Measurements from ENCODE around the gene IFIT1B. TPM values are rescaled to one million over a fixed set of nuclear protein-coding genes. Genes with fewer than 3 reads are reported as not detected.
A peak's percentile ranks its signal among the peaks of the same experiment; 100 is the strongest.

Gene IFIT1B
- total and polyA plus RNA-seq, 9 of the 15 experiments (the other 6 are each of a cell fraction or from before 2014, with no cell fraction given) = not detected

GRCh38 chr10:89371079-89371478, 6.8 kb upstream of the IFIT1B start:
- in situ Hi-C loops (cut with MboI) = no loop called here
- POLR2A ChIA-PET = no interaction called here
- Histone ChIP-seq H3K4me1 (replicated peaks in 1 of 2; ENCODE audit: control insufficient read depth in 2 of 2, insufficient read depth in 2 of 2, low read length in 2 of 2) (peaks cover 0 to 28% of the 10 kb centered on the region in 2 experiments; a peak in 2 of 5 replicates), H3K9me1 (ENCODE audit: control insufficient read depth, insufficient read depth, low read length) (no peaks in the 10 kb centered on the region), H2AFZ (ENCODE audit: low read depth, low read length) (peak overlapping the region; percentile 85; the same call in 1 of the 2 replicates), H3K4me3 (no peak overlapping the region), H3K9me3 (replicated peaks; ENCODE audit: control insufficient read depth, insufficient read depth, low read depth, low read length) (no peaks in the 10 kb centered on the region), H3K27ac (ENCODE audit: extremely low read depth, low read depth, low read length) (no peak overlapping the region), H3K79me2 (ENCODE audit: control insufficient read depth, insufficient read depth, low read length) (no peaks in the 10 kb centered on the region), H3K9ac (ENCODE audit: insufficient read depth in 1 of 2, low read depth in 2 of 2, low read length in 2 of 2) (no peak overlapping the region), H3K27me3 (ENCODE audit: control insufficient read depth in 2 of 2, insufficient read depth in 2 of 2, low read length in 2 of 2) (no peaks in the 10 kb centered on the region), H4K20me1 (replicated peaks; ENCODE audit: control insufficient read depth, insufficient read depth, low read length) (no peaks in the 10 kb centered on the region), H3K4me2 (ENCODE audit: insufficient read depth, low read length) (peak overlapping the region; percentile 32; the same call in 1 of the 2 replicates), H3K36me3 (ENCODE audit: control insufficient read depth, insufficient read depth, low read length) (no peaks in the 10 kb centered on the region)
- FAIRE-seq (no peak), ATAC-seq (no peak), DNase-seq (ENCODE audit: extremely low read depth in 1 of 4, low spot score in 3 of 4) (no peak)
- TF ChIP-seq ZNF436 (CRISPR knock-in tag; IDR thresholded peaks at IDR 0.05) = no peak
- no peak for TF ChIP-seq ZNF592 (IDR thresholded peaks at IDR 0.05)
- no peak for TF ChIP-seq ASH1L (IDR thresholded peaks at IDR 0.05; ENCODE audit: borderline replicate concordance, low read depth, partially characterized antibody)
- no peak for TF ChIP-seq KLF6 (CRISPR knock-in tag; IDR thresholded peaks at IDR 0.05; ENCODE audit: borderline replicate concordance)
- TF ChIP-seq ZNF586 (CRISPR knock-in tag; conservative IDR thresholded peaks at IDR 0.05) = no peak
- TF ChIP-seq CBFA2T3 (IDR thresholded peaks at IDR 0.05) = 0 out of 2 replicates have a peak, but pooled peaks have one; percentile 10
- BruUV-seq (replicated peaks) = no TSS peak
- CTCF ChIA-PET (ENCODE audit: low intra/inter-chr PET ratio) = no interaction called here
- intact Hi-C loops (cut with micrococcal nuclease) = no loop called here

Measured in K562 (cell line).